GM18907 (cell line): ENCODE data around the gene PROX1.

ENCODE experiments used
- ATAC-seq: cut with Tn5 transposase; IDR thresholded peaks from one replicate; pipeline ENCODE4 v1.9.1; 2021; ENCODE audit warnings: mild to moderate bottlenecking, moderate library complexity; ENCODE audit not compliant: unreplicated experiment

The PROX1 gene

GRCh38 chr1:213997038-213997771 lies 9.4 kb downstream of the PROX1 start:
- ATAC-seq: no peak

DNA sequence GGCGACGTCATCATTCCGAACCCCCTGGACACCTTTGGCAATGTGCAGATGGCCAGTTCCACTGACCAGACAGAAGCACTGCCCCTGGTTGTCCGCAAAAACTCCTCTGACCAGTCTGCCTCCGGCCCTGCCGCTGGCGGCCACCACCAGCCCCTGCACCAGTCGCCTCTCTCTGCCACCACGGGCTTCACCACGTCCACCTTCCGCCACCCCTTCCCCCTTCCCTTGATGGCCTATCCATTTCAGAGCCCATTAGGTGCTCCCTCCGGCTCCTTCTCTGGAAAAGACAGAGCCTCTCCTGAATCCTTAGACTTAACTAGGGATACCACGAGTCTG lies 10.0 kb downstream of the PROX1 start:
- ATAC-seq: no peak

DNA sequence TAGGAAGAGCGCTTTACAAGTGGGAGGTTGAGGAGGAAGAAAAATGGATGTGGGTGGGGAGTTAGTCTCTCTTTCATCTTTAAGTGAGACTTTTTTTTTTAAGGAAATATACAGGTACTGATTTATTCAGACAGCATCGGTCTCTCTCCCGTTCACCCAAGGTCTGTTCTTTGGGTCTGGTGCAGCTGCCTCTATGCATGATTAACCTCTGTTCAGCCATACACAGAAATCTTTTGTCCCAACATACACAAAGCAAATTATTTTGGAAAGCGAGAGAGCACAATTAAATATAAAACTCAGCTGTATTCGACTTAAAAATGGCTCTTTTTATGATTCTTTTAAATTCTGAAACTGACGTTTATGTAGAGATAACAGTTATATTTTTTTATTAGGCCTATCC lies 11.0 kb downstream of the PROX1 start:
- ATAC-seq: no peak

GRCh38 chr1:213999732-214000131 lies 12.0 kb downstream of the PROX1 start:
- no peak for ATAC-seq

- ATAC-seq: no peak
Measured at GRCh38 chr1:214002060-214002459, 14.3 kb downstream of the PROX1 start.

GRCh38 chr1:214002472-214002871 lies 14.7 kb downstream of the PROX1 start:
- ATAC-seq: no peak

GRCh38 chr1:214003233-214003632 lies 15.5 kb downstream of the PROX1 start:
- no peak for ATAC-seq

DNA sequence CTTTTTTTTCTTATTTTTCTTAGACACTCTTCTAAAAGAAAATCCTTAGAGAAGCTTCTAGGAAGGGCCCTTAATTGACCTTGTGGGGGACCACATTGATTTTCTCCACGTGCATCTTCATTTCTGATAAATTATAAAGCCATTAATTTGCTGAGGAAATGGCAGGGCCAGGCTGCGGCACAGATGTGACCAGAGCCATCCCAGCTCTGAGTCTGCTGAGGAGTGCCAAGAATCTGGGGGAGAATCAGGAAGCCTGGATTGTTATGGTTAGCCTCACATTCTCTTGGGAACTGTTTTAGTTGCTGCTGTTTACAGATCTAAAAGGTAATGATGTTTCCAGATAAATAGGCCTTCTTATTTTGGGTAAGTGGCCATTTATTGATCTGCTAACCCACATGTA lies 16.2 kb downstream of the PROX1 start:
- ATAC-seq: no peak

GRCh38 chr1:214004795-214005194 lies 17.0 kb downstream of the PROX1 start:
- ATAC-seq: no peak

DNA sequence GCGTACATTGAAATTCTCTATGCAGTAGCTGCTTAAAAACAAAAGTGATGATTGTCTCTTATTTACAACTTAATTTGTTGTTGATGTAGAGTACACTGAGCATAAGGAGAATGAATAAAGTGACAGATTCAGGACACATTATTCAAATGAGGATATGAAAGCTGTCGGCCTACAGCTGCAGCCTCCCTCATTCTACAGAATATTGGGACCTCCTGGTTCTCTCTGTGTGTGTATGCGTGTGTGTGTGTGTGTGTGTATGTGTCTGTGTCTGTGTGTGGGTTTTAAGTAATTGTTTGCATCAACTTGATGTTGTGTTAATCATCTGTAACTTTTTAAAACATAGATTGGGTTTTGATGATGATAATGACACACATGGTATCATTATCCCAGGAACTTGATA lies 17.9 kb downstream of the PROX1 start:
- ATAC-seq: no peak

- ATAC-seq: no peak
Measured at GRCh38 chr1:214006845-214007244, 19.1 kb downstream of the PROX1 start.

DNA sequence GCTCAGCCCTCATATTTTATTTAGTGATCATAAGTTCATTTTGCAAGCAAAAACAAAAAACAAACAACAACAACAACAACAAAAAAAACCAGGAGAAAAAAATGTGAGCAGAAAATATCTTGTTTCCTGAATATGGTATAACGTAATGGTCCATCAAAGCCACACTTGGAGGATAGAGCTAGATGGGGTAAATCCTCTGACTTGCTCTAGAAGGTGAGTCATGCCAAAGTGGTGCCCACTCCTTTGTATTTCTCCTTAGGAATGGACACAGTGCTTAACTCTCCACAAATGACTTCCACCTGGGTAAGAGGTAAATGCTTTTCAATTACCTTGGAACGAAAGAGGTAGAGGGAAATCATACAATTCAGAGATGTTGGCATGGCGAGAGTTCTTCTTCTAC lies 20.6 kb downstream of the PROX1 start:
- ATAC-seq: no peak

DNA sequence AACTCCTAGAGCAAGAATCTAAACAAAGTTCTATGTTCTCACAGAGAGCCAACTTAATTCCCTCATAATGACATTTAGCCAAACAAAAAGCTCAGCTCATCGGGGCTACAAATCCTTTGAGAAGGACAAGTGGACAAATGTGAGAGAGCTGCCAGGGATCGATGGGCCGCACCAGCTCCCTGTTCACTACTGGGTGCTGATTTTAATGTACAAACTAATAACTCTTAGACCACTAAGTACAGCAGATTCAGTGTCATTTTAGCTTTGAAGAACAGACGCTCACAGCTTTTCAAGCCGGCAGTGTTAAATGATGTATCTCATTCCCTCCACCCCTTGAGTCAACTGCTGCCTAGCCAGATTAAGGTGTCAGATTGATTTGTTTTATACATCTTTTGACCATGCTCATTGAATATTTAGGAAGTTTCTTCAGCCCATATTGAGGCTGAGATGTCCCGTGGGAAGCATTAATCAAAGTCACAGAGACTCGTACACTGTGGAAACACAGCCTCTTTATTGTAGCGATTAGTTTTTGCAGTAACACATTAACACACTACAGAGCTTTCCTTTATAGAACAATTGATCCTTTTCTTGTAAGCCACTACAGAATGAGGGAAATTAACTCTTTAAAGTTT lies 21.1 kb downstream of the PROX1 start:
- no peak for ATAC-seq

- ATAC-seq: no peak
Measured at GRCh38 chr1:214009423-214010196, 21.8 kb downstream of the PROX1 start.

- ATAC-seq: no peak
Measured at GRCh38 chr1:214010197-214010573, 22.4 kb downstream of the PROX1 start.

DNA sequence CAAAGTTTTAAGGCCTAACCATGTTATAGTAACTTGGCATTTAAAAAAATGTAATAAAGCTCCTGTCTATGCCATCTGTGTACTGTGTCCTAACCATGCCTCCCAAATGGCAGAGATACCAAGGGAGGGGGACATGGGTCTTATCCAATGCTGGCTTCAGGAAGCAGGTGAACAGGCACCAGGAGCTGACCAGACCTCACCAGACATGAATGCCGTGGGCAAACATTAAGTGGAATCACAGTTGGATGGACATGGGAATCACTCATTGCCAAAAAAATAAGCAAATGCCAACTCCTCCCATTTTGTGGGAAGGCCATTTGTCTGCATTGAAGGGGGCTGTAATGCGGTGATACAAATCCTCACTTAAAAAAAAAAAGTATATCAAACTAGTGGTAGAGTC lies 22.9 kb downstream of the PROX1 start:
- ATAC-seq: no peak

- ATAC-seq: no peak
Measured at GRCh38 chr1:214012418-214012817, 24.6 kb downstream of the PROX1 start.

DNA sequence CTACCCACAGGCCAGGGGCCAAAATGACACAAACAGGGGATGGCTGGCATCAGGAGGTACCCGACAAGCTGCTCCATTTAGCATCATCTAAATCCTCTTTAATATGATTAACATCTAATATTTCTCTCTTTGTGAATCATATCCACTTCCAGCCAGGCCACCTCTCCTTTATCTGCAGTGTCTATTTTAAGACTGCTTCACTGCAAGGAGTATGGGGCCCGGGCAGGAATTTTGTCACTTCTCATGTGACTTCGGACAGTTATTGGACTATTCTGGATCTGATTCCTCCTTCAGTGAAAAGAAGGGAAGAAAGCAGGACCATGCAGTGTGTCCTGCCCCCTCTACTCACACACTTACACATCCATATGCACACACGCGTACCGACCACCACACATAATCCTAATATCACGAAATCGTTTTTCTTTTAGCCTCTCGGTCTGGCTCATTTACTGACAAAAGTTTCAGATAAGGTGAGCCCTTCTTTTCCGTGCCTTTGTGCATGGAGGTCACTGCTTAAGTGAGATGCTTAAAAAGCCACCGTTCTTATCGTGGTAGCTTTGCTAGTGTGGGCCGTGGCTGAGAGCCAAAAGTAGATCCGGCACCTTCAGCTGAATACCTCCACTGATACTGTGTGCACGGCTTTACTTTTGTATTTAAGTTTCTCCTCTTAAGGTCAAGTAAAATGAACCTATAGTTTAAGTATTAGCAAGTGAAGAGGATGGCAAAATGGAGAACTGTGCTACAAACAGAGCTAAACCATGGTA lies 26.0 kb downstream of the PROX1 start:
- no peak for ATAC-seq

DNA sequence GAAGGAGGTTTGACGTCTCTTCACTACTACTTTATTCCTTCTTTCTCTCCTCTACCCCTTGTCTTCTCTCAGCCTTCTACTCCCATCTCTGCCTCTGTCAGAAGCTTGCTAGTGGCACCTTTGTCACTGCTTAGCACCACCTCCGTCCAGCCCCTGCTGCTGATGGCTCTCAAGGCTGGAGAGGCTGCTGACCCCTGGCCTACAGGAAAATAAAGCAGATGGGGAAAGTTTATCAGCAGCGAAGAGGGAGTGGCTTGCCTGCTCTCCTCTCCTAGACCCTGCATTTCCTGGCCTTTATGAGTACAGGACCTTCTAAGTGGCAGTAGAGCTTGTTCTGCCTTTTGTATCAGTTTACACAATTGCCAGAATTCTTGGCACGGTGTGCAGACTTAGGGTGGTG lies 27.0 kb downstream of the PROX1 start:
- ATAC-seq: no peak

GRCh38 chr1:214017191-214017982 lies 29.6 kb downstream of the PROX1 start:
- no peak for ATAC-seq
